Duodenal mucosa (tissue), 2 donors: ENCODE measurements around the gene OSBPL10.
A peak's percentile ranks its signal among the peaks of the same experiment; 100 is the strongest.

ENCODE experiments used
- H3K27ac ChIP-seq: one replicate; pipeline ENCODE4 v1.7.0; 2013; ENCODE audit warnings: low read depth, low read length
- H3K27me3 ChIP-seq, 2 donors: one replicate each; pipeline ENCODE4 v1.7.0; 2013; ENCODE audit warnings: low read length in 2 of 2, control low read depth in 1 of 2; ENCODE audit not compliant: insufficient read depth in 2 of 2, control insufficient read depth in 1 of 2
- H3K36me3 ChIP-seq, 2 donors: one replicate each; pipeline ENCODE4 v1.7.0; 2013; ENCODE audit warnings: low read length in 2 of 2, control low read depth in 1 of 2; ENCODE audit not compliant: insufficient read depth in 2 of 2, control insufficient read depth in 1 of 2
- H3K4me1 ChIP-seq, 2 donors: one replicate each; pipeline ENCODE4 v1.7.0; 2013; ENCODE audit warnings: low read length in 2 of 2, control low read depth in 1 of 2; ENCODE audit not compliant: insufficient read depth in 2 of 2, control insufficient read depth in 1 of 2
- H3K4me3 ChIP-seq, 2 donors: one replicate each; pipeline ENCODE4 v1.7.0; 2013; ENCODE audit warnings: low read length in 2 of 2, low read depth in 1 of 2
- H3K9ac ChIP-seq, 2 donors: one replicate each; pipeline ENCODE4 v1.7.0; 2013; ENCODE audit warnings: low read length in 2 of 2, low read depth in 1 of 2
- H3K9me3 ChIP-seq, 2 donors: one replicate each; pipeline ENCODE4 v1.7.0; 2013; ENCODE audit warnings: low read length in 2 of 2, control low read depth in 1 of 2; ENCODE audit not compliant: control insufficient read depth in 1 of 2

The OSBPL10 gene

DNA sequence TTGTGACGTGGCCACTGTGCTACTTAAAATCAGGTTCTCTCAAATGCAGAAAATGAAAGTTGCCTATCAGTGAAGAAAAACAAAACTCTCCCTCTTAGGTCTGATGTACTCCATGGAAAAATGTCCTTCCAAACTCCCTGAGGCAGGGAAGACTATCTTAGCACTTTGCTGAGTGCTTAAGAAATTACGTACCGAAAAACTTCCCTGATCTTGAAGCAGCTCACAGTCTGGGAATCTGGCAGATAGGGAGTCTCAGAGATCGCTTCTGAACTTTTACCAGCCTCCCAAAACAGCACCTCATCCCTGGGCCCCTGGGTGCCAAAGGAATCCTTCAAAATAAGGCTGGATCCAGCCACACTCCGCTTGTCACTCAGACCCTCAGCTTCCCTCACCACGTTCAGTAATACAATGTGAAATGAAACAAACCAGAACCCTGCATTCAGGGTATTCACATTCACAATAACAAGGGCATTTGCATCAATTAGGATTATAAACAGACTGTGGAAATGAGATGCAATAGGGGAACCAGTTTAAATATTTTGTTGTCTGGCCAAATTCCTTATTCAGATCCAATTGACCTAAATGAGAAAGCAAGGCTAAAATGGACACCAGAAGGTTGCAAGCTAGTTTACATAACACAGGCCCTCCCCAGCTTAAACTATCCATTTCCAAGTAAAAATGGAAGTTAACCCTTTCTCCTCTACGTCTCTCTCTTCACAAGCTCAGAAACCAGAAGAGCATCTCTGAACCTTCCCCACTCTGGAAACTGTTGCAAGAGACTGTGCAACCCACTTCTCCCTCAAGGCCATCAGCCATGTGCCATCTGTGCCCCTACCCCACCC lies 20.9 kb downstream of the OSBPL10 start:
- no peak overlapping the region for H3K9ac ChIP-seq
- H3K9me3 ChIP-seq: peaks cover 3 to 9% of the 10 kb centered on the region in 2 donors
- no peaks in the 10 kb centered on the region for H3K36me3 ChIP-seq
- H3K27me3 ChIP-seq: no peaks in the 10 kb centered on the region
- peak overlapping the region; percentile 23 to 33 for H3K4me3 ChIP-seq
- H3K4me1 ChIP-seq: peaks cover 6 to 13% of the 10 kb centered on the region in 2 donors
- peak overlapping the region; percentile 4 for H3K27ac ChIP-seq

DNA sequence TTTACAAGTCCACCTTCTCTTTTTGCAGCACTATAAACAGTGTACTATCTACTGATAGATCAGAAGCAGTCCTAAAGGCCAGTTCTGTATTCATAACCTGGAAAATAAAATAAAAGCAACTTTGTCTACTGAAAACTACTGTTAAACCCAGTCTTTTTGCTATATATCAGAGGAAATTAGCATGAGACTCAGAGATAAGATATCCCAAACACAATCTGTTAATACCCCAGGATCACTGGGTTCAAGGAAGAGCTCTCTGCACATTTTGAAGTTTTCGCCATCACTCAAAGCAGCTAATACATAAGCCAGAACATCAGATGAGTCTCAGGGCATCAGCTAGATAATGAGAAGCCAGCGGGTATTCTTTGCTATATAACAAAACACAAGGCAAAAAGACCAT lies 21.8 kb downstream of the OSBPL10 start:
- Histone ChIP-seq H3K4me3 (no peak overlapping the region), H3K9me3 (peaks cover 3 to 9% of the 10 kb centered on the region in 2 donors), H3K36me3 (no peaks in the 10 kb centered on the region), H3K9ac (no peak overlapping the region), H3K27me3 (no peaks in the 10 kb centered on the region), H3K4me1 (peaks cover 6 to 13% of the 10 kb centered on the region in 2 donors), H3K27ac (no peak overlapping the region)

DNA sequence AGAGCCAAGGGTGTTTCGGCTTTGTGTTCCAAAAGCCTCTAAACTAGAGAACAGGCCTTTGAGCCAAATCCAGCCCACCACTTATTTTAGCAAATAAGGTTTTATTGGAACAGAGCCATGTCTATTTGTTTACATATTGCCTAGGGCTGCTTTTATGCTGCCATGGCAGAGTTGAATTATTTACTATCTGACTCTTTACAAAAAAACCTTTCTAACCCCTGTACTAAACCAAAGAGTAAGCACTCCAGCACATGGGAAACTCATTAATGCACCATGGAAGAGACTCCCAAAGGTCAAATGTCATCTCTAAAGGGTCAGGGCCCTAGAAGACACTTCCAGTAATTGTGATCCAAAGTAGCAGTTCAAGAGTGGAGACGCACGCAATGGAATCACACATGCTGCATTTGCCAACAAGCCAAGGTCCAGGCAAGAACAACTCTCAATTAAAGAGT lies 22.3 kb downstream of the OSBPL10 start:
- no peak overlapping the region for H3K4me3 ChIP-seq
- H3K9me3 ChIP-seq: peaks cover 3 to 9% of the 10 kb centered on the region in 2 donors
- peaks cover 6 to 13% of the 10 kb centered on the region in 2 donors for H3K4me1 ChIP-seq
- no peaks in the 10 kb centered on the region for H3K27me3 ChIP-seq
- H3K36me3 ChIP-seq: no peaks in the 10 kb centered on the region
- no peak overlapping the region for H3K9ac ChIP-seq
- no peak overlapping the region for H3K27ac ChIP-seq

DNA sequence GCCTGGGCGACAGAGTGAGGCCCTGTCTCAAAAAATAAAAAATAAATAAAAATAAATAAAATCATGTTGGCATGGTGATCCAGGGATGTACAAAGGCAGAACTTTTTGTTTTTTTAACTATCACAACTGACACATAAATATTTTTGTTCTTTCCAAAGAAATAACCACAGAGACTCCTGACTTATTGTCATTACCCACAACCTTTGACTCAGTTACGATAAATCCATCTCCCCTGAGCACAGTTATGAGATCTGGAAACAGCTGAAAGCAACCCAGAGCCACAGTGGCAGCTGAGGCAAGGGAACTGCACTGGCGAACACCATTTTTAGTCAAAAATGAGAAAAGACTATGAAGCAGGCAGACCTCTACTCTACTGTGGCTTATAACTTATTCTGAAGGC lies 24.0 kb downstream of the OSBPL10 start:
- Histone ChIP-seq H3K4me1 (peaks cover 9 to 13% of the 10 kb centered on the region in 2 donors), H3K27me3 (no peaks in the 10 kb centered on the region), H3K9ac (no peak overlapping the region), H3K27ac (no peak overlapping the region), H3K9me3 (peaks cover 3 to 9% of the 10 kb centered on the region in 2 donors), H3K4me3 (no peak overlapping the region), H3K36me3 (no peaks in the 10 kb centered on the region)

DNA sequence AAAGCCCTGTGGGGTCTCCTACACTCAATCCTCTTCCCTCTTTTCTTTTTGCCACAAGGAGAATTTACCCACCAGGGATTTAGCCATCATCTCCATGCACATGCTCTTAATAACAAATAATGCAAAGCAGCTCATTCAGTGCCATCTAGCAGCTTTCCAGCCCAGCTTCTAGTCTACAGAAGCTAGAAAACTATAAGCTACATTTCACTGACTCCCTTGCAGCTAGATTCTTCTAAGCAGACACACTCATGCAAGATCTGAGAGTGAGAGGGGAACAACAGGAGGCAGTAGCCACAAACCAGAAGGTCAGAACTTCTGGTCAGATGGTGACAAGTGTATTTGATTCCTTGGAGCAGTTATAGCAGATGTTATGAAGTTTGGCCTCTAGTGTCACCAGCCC lies 25.5 kb downstream of the OSBPL10 start:
- Histone ChIP-seq H3K36me3 (no peaks in the 10 kb centered on the region), H3K4me3 (no peak overlapping the region), H3K9ac (no peak overlapping the region), H3K4me1 (peaks cover 9 to 13% of the 10 kb centered on the region in 2 donors), H3K27ac (no peak overlapping the region), H3K27me3 (no peaks in the 10 kb centered on the region), H3K9me3 (peaks cover 3 to 9% of the 10 kb centered on the region in 2 donors)

DNA sequence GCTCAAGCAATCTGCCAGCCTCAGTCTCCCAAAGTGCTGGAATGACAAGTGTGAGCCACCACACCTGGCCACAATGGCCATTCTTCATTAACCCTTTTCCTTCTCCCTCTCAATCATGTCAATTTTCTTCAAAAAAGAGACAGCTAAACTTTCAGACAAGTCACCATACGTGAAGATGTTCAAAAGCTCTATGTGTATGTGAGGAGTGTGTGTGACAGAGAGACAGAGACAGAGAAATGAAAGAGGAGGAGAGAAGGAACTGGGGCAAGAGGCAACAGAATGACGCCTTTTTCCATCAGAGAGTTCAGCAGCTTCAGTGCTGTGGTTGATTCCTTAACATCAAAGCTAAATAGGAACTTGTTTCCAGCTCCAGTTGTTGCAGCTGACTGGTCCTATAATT lies 27.4 kb downstream of the OSBPL10 start:
- peaks cover 3 to 9% of the 10 kb centered on the region in 2 donors for H3K9me3 ChIP-seq
- H3K9ac ChIP-seq: no peak overlapping the region
- peaks cover 6 to 9% of the 10 kb centered on the region in 2 donors for H3K4me1 ChIP-seq
- H3K27ac ChIP-seq: no peak overlapping the region
- H3K36me3 ChIP-seq: no peaks in the 10 kb centered on the region
- H3K27me3 ChIP-seq: no peaks in the 10 kb centered on the region
- no peak overlapping the region for H3K4me3 ChIP-seq

DNA sequence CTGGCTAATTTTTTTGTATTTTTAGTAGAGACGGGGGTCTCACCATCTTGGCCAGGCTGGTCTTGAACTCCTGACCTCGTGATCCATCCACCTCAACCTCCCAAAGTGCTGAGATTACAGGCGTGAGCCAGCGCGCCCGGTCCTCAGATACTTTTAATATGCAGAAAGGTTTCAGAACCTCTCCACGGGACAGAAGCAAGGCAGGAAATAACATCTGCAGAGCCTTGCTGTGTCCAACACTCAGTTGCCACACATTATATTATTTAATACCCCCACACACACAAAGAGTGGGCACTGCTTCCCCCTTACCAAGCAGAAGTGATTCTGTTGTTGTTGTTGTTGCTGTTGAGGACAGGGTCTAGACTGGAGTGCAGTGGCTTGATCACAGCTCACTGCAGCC lies 28.0 kb downstream of the OSBPL10 start:
- H3K4me3 ChIP-seq: no peak overlapping the region
- H3K27me3 ChIP-seq: no peaks in the 10 kb centered on the region
- H3K9ac ChIP-seq: no peak overlapping the region
- H3K27ac ChIP-seq: no peak overlapping the region
- peaks cover 7 to 10% of the 10 kb centered on the region in 2 donors for H3K4me1 ChIP-seq
- peaks cover 3 to 9% of the 10 kb centered on the region in 2 donors for H3K9me3 ChIP-seq
- no peaks in the 10 kb centered on the region for H3K36me3 ChIP-seq

DNA sequence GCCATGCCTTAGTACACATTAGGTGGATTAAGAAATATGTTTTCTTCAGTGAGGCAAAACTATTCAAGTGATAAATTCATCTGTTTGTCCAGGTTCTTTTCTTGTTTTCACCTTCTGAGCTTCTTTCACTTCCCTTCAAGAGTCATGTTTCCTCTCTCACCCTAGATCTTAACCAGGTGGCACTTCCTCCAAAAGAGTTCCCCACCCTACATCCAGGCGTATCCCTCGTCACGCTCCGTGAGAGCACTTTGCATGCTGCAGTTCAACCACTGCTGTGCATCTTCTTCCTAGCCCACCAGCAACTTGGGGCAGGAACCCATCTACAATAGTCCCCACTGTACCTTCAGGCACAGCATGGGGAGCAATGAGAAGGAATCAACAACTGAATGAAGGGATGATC lies 28.9 kb downstream of the OSBPL10 start:
- H3K9me3 ChIP-seq: peaks cover 3 to 9% of the 10 kb centered on the region in 2 donors
- H3K27ac ChIP-seq: no peak overlapping the region
- peaks cover 16% of the 10 kb centered on the region in 2 donors for H3K4me1 ChIP-seq
- H3K36me3 ChIP-seq: no peaks in the 10 kb centered on the region
- H3K9ac ChIP-seq: no peak overlapping the region
- peak overlapping the region in 1 of 2 donors; percentile 10 for H3K4me3 ChIP-seq
- H3K27me3 ChIP-seq: no peaks in the 10 kb centered on the region

DNA sequence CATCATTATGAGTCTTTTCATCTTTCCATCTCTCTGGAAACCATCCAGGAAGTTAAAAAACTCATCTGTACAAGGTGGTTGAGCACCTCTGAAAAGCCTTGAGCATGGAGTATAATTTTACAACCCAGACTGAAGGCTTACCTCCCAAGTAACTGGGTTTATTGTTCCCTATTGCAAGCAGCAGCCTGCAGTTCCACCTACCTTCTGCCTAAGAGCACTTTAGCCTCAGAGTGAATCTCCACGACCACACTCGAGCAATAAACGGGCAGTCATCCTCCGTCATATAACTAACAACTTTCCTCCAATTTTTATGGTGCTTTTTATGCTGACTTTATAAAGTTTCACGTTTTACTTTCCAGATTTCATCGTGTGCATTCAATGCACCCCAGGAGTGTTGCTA lies 32.8 kb downstream of the OSBPL10 start:
- Histone ChIP-seq H3K36me3 (no peaks in the 10 kb centered on the region), H3K27me3 (no peaks in the 10 kb centered on the region), H3K27ac (no peak overlapping the region), H3K4me3 (no peak overlapping the region), H3K9me3 (no peaks in the 10 kb centered on the region), H3K4me1 (peaks cover 16 to 18% of the 10 kb centered on the region in 2 donors), H3K9ac (no peak overlapping the region)

DNA sequence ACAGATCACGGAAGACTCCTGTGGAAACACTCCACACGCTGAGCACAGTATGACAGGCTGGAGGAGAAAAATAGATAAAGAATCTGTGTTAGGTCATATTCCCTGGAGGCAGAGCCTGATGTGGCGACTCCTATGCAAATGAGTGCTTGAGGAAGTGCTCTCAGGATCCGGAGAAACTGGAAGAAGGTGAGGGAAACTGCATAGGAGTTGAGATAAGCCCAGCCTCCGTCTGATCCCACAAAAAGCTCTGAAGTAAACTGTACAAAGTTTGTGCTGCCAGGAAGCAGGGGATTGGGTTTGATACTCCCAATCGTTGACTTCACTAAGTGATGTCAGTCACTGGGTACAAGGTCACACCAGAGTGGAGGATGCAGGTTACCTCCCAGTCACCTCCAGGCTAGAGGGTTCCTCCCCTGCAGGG lies 33.4 kb downstream of the OSBPL10 start:
- no peak overlapping the region for H3K27ac ChIP-seq
- peaks cover 16 to 18% of the 10 kb centered on the region in 2 donors for H3K4me1 ChIP-seq
- H3K9me3 ChIP-seq: no peaks in the 10 kb centered on the region
- no peak overlapping the region for H3K9ac ChIP-seq
- H3K4me3 ChIP-seq: no peak overlapping the region
- no peaks in the 10 kb centered on the region for H3K36me3 ChIP-seq
- no peaks in the 10 kb centered on the region for H3K27me3 ChIP-seq
